GM21360 (cell line): Measurements from ENCODE around the gene RWDD1.
"Not testable (repeated sequence)": the region's sequence is repeated elsewhere in the genome, so short reads cannot be mapped to it uniquely, and the experiment has no call there.

Experiments
- ATAC-seq: cut with Tn5 transposase; IDR thresholded peaks from one replicate; pipeline ENCODE4 v1.9.1; 2021; ENCODE audit warnings: mild to moderate bottlenecking, moderate library complexity; ENCODE audit not compliant: unreplicated experiment

Gene RWDD1

GRCh38 chr6:116604868-116605267 is 33.6 kb downstream of the RWDD1 start:
- ATAC-seq, result not testable (repeated sequence)

- no peak for ATAC-seq
These were observed 34.6 kb downstream of the RWDD1 start for GRCh38 chr6:116605935-116606334.

GRCh38 chr6:116611056-116611455 is 39.8 kb downstream of the RWDD1 start:
- ATAC-seq, result no peak

GRCh38 chr6:116615937-116616736 is 44.8 kb downstream of the RWDD1 start, which contains the start of gene RSPH4A:
Gene RSPH4A (plus strand): TSS chr6:116616479. CDS start chr6:116616624, 145 bp downstream.
- ATAC-seq, result peak; percentile 100

- no peak for ATAC-seq
These were observed 45.4 kb downstream of the RWDD1 start for GRCh38 chr6:116616737-116617053.

- ATAC-seq, result no peak
These were observed 52.9 kb downstream of the RWDD1 start for GRCh38 chr6:116624036-116624805.

- no peak for ATAC-seq
These were observed 54.6 kb downstream of the RWDD1 start for GRCh38 chr6:116625872-116626271.

GRCh38 chr6:116629563-116629981 is 58.3 kb downstream of the RWDD1 start:
- ATAC-seq, result no peak

- no peak for ATAC-seq
These were observed 60.2 kb downstream of the RWDD1 start for GRCh38 chr6:116631379-116631990.

- ATAC-seq, result no peak
These were observed 62.4 kb downstream of the RWDD1 start for GRCh38 chr6:116633685-116634084.
